Upper lobe of left lung (tissue), 4 donors: ENCODE data around the gene MRTFB.

Source experiments
- CTCF ChIP-seq, 6 experiments: fragments of 450-650 bp in 4 of 6; fragments of 200-600 bp in 2 of 6; sonication (generic) in 2 of 6; IDR thresholded peaks; one replicate each; pipeline ENCODE4 v1.5.1; 2016 to 2019; ENCODE audit warnings: antibody characterized with exemption in 6 of 6
- EP300 ChIP-seq, 4 donors: sonication (generic); formaldehyde crosslinking; IDR thresholded peaks; one replicate each; pipeline ENCODE4 v1.5.1; 2017; ENCODE audit warnings: antibody characterized with exemption in 4 of 4, control low read depth in 2 of 4
- POLR2A ChIP-seq, 4 donors: fragments of 450-650 bp; IDR thresholded peaks; one replicate each; pipeline ENCODE4 v1.5.1; 2016 to 2017; ENCODE audit warnings: antibody characterized with exemption in 4 of 4, mild to moderate bottlenecking in 2 of 4
- POLR2AphosphoS5 ChIP-seq, 2 donors: sonication (generic); formaldehyde crosslinking; IDR thresholded peaks; one replicate each; pipeline ENCODE4 v1.5.1; 2017; ENCODE audit warnings: antibody characterized with exemption in 2 of 2

- TF ChIP-seq POLR2A (IDR thresholded peaks at IDR 0.05) (no peak), CTCF (IDR thresholded peaks at IDR 0.05) (no peak), POLR2AphosphoS5 (IDR thresholded peaks at IDR 0.05) (no peak), EP300 (IDR thresholded peaks at IDR 0.05) (no peak)
Observed at GRCh38 chr16:14280541-14280940, 209.4 kb downstream of the MRTFB start.
